GM21786 (cell line): ENCODE measurements around the gene AGBL3.

Experiments
- ATAC-seq: cut with Tn5 transposase; IDR thresholded peaks from one replicate; pipeline ENCODE4 v1.9.1; 2021; ENCODE audit not compliant: unreplicated experiment

The AGBL3 gene

DNA sequence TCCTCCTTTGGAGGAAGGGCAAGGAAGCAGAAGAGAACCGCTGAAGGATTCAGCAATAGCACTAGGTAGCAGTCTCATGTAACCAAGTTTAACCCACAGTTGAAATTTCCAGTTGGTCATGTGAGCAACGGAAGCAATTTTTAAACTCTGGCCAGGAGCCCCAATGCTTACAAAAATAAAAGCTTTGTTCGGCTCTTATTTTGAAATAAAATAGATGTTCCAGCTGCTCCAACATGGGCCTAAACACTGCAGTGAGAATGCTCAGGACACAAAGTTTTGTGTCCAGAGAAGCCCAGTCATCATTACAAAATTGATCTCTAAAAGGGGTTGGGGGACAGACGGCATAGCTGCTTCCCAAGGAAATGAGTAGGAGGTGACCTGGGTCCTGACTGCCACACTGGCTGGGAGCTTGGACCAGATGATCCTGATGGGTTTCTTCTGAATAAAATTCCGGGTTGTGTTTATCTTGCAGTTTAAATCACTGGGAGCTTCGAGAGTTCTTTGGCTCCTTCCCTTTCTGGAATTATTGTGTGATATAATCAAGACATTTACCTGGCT is 161.1 kb downstream of the AGBL3 start:
- ATAC-seq, result no peak

- ATAC-seq, result peak; percentile 66
Observed at GRCh38 chr7:135147899-135148721, 161.8 kb downstream of the AGBL3 start, which contains the start of gene TMEM140. Gene TMEM140 (plus strand): TSS chr7:135148072. CDS start chr7:135164442, 16,370 bp downstream.

DNA sequence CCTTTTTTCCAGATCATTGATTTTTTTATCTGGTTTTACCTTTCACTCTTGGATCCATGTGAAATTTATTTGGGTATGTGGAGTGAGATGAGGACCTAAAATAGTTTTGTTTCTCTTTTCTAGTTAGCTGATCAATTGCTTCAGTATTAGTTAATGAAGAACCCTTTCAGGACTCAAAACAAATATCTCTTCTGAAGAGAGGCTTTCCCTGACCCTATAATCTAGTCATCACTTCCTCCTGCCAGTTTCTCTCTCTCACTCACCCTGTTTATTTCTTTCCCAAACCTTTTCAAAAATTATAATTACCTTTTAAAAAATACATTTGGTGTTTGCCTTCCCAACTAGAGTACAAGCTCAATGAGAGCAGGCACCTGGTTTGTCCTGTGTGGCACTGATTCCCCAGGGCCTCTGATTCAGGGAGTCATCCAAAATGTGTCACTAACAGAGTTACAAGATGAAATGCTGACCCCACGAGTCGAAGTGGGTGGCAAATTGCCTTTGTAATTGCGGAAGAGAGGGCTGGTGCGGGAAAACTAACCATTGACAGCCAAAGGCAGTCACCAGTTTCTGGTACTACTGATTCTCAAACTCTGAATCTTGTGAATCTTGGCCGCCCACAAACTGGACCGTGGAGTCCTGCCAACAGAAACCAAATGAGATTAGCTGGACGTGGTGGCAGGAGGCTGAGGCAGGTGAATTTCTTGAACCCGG is 163.9 kb downstream of the AGBL3 start:
- ATAC-seq, result no peak

- ATAC-seq, result no peak
Observed at GRCh38 chr7:135151132-135151531, 164.8 kb downstream of the AGBL3 start.

DNA sequence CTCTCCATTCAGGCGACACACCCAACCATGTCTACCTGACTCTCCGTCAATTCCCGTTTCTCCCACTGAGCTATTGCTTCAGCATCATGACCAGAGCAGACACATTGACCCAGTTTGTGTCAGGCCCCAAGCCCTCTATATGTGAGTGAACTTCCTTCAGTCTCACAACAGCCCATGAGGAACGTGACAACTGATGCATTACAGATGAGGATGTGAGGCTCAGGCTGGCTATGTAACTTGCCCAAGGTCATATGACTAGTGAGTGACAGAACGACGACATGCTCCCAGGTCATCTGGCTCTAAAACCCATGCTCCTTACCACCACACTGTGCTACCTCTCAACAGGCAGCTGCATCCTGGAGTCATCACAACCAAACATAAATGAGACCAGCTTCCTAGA is 165.2 kb downstream of the AGBL3 start:
- peak; percentile 23 for ATAC-seq

- ATAC-seq, result no peak
Observed at GRCh38 chr7:135152442-135152841, 166.1 kb downstream of the AGBL3 start.

- no peak for ATAC-seq
Observed at GRCh38 chr7:135154734-135155133, 168.4 kb downstream of the AGBL3 start.

GRCh38 chr7:135156290-135156689 is 170.0 kb downstream of the AGBL3 start:
- no peak for ATAC-seq

DNA sequence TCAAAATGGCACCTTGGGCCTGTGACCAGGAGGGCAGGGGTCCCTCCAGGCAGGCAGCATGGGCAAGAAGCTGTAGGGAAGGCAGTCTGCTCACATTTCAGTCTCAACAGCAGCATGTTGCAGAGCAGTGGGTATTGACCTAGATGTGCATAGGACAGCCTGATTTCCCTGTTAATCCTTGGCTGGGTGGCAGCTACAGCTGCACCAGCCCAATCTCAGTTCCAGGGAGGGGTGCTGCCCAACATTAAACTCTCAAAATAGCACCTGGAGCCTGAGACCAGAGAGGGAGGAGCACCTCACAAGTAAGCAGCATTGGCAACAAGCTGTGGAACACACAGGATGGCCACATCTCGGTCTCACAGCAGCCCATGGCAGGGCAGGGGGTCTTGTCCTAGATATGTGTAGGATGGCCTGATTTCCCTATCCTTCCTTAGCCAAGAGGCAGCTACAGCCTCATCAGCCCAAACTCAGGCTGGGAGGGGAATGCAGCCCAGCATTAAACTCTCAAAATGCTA is 171.9 kb downstream of the AGBL3 start:
- no peak for ATAC-seq

GRCh38 chr7:135158874-135159273 is 172.6 kb downstream of the AGBL3 start:
- no peak for ATAC-seq

DNA sequence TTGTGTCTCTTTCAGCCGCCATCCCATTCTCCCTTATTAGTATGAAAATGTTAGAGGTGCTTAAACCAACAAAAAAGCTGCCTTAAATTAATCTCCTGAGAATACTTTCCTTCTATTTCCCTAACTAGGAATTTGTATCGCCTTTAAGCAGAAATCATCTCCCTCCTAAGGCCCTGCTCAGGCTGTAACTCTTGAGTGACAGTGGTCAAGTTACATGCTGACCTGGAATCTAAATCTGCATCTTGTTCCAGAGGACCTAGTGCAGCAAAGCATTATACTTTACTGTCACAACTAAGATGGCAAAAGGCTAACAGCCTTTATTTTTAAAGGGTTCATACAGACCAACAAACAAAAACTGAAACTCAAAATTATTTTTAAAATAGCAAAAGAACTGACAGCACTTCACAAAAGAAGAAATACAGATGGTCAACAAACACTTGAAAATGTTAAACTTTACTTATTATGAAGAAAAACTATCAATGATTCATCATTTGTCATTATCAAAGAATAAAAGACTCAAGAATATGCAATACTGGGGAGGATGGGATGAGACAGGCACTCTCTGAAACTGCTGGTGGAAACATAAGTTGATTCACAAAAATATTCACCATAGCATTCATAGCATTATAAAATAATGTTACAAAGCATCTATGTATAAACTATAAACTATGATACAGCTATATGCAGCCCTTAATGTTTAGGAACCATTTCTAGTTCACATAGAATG is 173.2 kb downstream of the AGBL3 start:
- no peak for ATAC-seq

GRCh38 chr7:135160098-135160857 is 174.0 kb downstream of the AGBL3 start:
- peak; percentile 61 for ATAC-seq

GRCh38 chr7:135160858-135161653 is 174.7 kb downstream of the AGBL3 start:
- ATAC-seq, result peak; percentile 30

DNA sequence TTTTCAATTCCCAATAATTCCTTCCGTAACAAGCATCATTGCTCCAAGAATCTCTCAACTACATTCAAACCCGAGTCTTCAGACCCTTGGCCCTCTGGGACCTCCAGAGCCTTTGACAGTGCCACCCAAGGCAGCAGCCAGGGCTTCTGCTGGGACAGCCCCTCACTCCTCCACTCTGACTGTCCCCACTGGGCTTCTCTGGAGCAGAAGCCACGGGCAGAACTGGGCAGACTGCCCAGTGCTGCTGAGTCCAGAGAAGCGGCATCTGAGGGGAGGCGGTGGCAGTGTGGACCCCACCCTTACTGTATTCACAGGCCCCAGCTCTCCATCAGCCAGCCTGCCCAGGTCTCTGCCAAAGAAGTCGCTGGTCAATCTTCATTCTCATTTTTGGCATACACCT is 175.4 kb downstream of the AGBL3 start:
- ATAC-seq, result no peak

GRCh38 chr7:135162382-135163001 is 176.2 kb downstream of the AGBL3 start:
- ATAC-seq, result no peak

DNA sequence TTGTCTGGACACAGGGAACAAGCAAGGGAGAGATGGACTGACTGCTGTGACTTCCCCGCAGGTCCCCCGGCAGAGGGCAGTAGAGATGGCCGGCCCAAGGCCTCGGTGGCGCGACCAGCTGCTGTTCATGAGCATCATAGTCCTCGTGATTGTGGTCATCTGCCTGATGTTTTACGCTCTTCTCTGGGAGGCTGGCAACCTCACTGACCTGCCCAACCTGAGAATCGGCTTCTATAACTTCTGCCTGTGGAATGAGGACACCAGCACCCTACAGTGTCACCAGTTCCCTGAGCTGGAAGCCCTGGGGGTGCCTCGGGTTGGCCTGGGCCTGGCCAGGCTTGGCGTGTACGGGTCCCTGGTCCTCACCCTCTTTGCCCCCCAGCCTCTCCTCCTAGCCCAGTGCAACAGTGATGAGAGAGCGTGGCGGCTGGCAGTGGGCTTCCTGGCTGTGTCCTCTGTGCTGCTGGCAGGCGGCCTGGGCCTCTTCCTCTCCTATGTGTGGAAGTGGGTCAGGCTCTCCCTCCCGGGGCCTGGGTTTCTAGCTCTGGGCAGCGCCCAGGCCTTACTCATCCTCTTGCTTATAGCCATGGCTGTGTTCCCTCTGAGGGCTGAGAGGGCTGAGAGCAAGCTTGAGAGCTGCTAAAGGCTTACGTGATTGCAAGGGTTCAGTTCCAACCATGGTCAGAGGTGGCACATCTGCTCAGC is 178.2 kb downstream of the AGBL3 start:
- ATAC-seq, result no peak

- no peak for ATAC-seq
Observed at GRCh38 chr7:135165862-135166261, 179.6 kb downstream of the AGBL3 start.

DNA sequence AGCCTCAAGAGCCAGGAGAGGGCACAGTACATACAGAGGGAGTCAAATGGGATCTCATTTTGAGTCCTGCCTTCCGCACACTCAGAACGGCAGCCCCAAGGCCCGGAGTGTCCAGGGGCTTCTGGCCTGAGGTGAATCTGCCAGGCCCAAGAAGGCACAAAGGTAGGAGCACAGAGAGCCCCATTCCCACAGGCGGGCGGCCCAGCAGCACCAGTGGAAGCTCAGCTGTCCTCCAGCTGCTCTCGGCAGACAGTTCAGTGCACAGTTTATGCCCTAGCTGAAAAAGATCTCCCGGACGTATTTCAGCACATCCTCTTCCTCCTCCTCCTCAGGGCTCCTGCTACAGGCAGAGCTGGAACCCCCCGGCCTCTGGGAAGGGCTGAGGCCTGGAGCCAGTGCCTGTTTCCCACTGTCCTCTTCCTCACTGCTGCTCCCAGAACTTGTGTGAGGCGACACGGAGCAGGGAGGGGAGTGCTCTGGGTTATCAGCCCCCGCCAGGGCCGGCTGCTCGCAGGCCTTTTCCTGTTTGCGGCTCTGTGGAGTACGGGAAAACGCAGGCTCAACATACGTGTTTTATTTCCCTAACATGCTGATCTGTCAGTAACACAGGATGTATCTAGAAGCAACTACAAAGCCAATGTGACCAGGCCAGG is 180.2 kb downstream of the AGBL3 start:
- no peak for ATAC-seq
